ENCODE results near the gene NAA10.
A peak's percentile ranks its signal among the peaks of the same experiment; 100 is the strongest.

Gene NAA10

DNA sequence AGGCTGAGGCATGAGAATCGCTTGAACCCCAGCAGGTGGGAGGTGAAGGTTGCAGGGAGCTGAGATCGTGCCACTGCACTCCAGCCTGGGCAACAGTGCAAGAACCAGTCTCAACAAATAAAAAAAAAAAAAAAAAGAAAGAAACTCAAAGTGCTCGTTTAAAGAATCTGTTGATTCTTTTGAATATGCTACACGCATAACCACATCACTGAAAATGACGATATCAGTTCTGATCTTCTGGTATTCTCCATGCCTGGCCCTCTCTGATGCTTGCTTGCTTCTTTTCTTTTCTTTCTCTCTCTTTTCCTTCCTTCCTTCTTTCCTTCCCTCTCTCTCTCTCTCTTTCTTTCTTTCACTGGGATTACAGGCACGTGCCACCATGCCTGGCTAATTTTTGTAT, 23.0 kb downstream of the NAA10 start:
- no peak for DNase-seq (ENCODE audit: low read depth in 3 of 3, low spot score in 1 of 3)

DNA sequence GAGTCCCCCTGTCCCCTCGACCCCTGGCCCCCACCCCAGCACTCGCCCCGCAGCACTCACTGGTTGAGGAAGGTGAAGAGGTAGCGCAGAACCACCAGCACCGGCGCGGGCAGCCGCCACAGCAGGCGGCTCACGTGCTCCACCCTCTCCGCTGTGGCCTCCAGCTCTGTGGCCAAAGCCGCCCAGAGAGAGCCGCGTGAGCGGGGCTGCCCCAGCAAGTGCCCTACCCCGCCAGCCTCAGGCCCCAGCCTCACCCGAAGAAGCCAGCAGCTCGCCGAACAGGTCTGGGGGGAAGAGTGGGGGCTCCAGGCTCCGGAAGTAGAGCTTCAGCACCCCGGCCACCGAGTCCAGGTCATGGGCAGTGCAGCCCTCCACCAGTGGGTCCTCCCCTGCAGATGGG, 24.4 kb downstream of the NAA10 start:
- DNase-seq (ENCODE audit: low read depth in 3 of 3, low spot score in 1 of 3): no peak

DNA sequence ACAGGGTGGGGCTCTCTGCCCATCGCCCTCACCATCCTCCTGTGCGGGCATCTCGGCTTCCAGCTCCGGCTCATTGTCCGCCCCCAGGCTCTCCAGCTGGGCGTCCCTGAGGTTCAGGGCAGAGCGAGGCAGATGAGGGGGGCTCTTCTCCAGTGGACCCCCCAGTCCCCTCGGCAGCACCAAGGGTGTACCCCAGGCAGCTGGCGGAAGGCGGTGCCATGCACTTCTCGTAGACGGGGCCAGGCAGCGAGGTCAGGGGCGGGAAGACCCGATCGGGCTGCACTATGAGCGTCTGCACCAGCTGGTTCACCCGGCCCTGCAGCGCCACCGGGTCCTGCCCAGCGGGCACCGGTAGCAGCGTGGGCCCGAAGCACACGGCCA, 24.9 kb downstream of the NAA10 start:
- DNase-seq (ENCODE audit: low read depth in 3 of 3, low spot score in 1 of 3): no peak

DNA sequence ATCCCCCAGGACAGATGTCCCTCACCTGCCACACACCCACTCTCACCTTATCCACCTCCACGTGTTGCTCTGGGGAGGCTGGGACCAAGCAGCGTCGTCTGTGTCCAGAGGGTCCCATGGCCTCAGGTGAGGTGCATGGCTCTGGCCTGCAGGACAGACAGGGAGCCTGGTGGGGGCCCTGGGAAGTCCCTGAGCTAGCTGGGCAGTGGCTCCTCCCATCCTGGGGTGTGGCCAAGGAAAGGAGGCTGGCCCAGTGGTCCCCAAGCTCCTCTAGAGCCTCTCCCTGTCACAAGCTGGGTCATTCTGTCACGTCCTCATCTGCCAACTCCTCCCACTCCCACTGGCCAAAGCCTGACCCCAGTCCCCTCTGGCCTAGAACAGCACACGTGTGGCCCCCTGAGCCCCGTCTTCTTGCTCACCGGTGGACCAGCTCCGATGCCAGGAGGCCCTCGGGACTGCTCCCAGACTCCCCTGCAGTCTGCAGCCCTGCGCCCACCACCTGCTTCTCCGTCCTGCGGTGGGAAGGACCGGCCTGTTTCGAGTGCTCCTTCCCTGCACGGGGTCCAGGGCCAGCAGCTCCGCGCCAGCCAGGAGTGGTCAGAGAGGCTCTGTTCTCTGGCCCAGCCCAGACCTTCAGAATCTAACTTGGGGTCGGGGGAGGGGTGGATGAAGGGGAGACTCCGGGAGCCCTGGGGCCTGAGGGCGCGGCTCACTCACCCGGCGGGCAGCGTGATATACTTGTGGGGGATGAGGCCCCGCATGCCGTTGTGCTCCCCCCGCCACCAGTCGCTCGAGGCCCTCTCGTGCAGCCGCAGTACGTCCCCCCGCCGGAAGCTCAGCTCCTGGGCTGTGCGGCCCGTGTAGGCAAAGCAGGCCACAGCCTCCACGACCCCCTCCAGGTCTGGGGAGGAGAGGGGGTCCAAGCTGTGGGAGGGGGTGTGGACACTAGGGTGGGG, 25.5 kb downstream of the NAA10 start:
- no peak for DNase-seq (ENCODE audit: low read depth in 3 of 3, low spot score in 1 of 3)

DNA sequence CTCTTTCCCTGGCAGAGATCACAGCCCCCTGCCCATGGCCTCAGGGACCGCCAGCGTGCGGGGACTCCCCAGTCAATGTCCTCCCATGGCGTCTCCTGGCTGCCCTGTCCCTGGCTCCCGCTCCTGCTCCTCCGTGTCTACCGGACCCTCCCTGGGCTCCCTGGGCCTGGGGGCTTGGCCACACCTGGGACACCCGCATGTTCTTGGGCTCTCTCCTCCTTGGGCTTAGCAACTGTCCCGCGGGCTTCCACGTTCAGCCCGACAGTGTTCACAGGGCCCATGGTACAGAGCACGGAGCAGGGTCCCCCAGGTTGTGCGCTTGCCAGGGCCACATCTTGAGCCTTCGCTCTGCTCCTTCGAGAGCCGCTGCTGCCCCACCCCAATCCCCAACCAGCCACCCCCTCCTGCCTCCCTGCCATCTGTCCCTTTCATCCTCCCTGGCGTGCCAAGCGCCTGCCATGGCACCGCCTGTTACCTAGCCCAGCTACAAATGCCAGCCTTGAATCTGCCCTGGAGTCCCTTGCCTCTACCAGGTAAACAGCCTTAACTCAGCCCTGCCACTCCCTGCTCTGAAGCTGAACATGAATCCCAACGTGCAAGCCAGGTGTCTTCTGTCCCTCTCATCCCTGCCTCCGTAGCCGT, 26.5 kb downstream of the NAA10 start:
- no peak for DNase-seq (ENCODE audit: low read depth in 3 of 3, low spot score in 1 of 3)

DNA sequence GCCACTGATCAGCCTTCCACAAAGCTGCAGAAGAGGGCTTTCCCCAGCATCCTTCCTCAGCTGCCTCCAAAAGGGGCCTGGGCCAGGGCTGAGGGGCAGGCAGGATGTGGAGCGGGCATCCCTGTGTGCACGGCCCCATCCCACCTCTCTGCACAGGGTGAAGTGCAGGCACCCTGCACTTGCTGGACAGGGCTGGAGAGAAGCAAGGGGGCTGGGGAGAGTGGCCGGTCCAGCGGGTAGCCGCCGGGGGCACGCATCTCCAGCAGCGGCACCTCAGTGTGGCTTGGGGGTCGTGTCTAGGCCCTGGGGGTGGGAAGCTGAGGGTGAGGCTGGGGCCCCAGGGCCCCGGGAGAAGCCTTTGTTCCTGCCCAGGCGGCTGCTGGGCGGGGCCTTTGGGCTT, 27.4 kb downstream of the NAA10 start:
- no peak for DNase-seq (ENCODE audit: low read depth in 3 of 3, low spot score in 1 of 3)

DNA sequence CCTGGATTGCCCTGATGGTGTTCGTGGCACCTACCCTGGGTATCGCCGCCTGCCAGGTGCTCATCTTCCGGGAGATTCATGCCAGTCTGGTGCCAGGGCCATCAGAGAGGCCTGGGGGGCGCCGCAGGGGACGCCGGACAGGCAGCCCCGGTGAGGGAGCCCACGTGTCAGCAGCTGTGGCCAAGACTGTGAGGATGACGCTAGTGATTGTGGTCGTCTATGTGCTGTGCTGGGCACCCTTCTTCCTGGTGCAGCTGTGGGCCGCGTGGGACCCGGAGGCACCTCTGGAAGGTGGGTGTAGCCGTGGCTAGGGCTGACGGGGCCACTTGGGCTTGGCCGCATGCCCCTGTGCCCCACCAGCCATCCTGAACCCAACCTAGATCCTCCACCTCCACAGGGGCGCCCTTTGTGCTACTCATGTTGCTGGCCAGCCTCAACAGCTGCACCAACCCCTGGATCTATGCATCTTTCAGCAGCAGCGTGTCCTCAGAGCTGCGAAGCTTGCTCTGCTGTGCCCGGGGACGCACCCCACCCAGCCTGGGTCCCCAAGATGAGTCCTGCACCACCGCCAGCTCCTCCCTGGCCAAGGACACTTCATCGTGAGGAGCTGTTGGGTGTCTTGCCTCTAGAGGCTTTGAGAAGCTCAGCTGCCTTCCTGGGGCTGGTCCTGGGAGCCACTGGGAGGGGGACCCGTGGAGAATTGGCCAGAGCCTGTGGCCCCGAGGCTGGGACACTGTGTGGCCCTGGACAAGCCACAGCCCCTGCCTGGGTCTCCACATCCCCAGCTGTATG, 28.5 kb downstream of the NAA10 start:
- DNase-seq (ENCODE audit: low read depth in 3 of 3, low spot score in 1 of 3): no peak

DNA sequence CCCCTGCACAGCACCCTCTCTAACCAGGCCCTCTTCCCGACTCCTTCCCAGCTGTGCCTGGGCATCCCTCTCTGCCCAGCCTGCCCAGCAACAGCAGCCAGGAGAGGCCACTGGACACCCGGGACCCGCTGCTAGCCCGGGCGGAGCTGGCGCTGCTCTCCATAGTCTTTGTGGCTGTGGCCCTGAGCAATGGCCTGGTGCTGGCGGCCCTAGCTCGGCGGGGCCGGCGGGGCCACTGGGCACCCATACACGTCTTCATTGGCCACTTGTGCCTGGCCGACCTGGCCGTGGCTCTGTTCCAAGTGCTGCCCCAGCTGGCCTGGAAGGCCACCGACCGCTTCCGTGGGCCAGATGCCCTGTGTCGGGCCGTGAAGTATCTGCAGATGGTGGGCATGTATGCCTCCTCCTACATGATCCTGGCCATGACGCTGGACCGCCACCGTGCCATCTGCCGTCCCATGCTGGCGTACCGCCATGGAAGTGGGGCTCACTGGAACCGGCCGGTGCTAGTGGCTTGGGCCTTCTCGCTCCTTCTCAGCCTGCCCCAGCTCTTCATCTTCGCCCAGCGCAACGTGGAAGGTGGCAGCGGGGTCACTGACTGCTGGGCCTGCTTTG, 29.2 kb downstream of the NAA10 start:
- no peak for DNase-seq (ENCODE audit: low read depth in 3 of 3, low spot score in 1 of 3)

DNA sequence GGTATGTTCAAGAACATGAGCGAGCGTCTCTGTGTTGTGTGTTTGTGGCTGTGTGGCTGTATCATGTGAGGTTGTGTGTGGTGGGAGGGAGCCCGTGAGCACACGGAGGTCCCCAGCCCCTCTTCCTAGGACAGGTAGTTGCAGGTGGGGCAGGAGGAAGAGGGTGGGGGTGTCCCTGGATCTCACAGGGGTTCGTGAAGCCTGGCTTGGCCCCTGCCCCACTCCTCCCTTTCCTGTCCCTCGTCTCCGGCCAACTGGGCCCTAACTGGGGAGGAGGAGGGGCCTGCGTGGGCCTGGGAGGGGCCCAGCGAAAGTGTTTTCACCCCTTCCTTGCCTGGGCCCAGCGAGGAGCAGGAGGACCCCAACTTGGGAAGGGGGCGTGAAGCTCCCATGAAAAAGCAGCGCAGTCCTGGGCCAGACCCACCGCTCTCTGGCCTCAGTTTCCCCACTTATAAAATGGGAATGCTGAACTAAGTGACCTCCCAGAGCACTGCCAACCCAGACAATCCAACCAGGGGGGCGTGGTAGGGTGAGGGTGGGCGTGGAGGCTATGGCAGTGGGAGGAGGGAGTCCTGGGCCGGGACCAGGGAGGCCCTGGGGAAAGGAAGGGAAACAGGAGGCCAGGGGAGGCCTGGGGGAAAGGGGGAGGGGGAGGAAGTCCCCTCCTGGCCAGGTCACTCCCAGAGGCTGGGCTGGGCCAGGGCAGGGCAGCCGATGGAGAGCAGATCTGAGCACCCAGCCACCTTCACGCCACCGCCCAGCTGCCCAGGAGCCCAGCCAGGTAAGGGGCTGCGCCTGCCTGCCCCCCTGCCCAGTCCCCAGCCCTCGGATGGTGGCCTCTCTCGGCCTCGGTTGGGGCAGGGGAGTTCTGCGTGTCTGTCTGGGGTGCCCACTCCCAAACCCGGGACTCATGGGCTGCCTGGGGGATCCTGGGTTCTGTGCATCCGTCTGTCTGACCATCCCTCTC, 30.6 kb downstream of the NAA10 start, which contains the start of gene AVPR2:
TSS of gene AVPR2 (plus strand) at position 683 of the 967 bp plus-strand sequence. CDS start 473 bp downstream, outside the sequence.
- no peak for DNase-seq (ENCODE audit: low read depth in 3 of 3, low spot score in 1 of 3)

DNA sequence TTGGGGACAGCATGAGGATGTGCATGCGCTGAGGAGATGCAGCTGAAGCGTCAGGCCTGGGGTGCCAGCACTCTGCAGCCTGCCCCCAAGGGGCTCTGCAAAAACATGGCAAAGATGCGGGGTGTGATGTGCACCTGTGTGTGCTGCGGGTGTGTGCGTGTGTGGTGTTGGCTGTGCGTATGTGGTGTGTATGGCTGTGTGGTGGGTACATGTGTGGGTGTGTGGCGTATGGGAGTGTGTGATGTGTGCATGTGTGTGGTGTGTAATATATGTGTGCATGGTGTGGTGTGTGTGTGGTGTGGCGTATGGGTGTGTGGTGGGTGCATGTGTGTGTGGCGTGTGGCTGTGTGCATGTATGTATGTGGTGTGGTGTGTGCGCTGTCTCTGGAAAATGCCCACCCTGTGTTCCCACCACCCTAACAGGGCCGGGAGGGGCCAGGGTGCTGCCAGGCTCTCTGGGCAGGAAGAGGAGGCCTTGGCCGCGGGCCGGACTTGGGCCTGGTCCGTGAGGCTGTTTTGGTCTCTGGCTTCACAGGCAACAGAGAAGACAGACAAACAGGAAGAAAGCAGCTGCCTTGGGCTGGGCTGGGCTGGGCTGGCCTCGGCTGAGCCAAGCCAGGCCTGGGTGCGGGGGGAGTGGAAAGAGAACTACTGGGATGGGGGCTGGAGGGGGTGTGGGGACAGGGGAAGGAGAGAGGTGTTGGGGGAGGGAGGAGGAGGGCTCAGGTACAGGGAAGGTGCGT, 31.4 kb downstream of the NAA10 start:
- DNase-seq (ENCODE audit: low read depth in 3 of 3, low spot score in 1 of 3): no peak

DNA sequence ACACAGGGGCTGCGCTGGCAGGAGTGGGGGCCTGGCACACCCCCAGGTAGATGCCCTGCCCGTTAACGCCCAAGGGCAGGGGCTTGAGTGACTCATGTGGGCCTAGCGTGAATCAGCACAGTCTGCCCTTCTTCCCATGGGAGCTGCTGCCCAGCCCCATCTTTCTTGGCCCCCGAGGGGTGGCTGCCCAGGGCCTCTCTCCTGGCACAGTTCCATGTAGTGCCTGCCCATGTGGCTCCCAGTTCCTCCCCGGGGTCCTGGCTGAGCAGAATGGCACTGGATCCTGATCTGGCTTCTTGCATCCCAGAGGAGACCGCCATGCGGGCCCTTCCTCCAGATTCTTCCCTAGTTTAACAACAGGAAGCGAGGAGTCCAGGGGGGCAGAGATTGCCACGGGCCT, 32.5 kb downstream of the NAA10 start:
- no peak for DNase-seq (ENCODE audit: low read depth in 3 of 3, low spot score in 1 of 3)

DNA sequence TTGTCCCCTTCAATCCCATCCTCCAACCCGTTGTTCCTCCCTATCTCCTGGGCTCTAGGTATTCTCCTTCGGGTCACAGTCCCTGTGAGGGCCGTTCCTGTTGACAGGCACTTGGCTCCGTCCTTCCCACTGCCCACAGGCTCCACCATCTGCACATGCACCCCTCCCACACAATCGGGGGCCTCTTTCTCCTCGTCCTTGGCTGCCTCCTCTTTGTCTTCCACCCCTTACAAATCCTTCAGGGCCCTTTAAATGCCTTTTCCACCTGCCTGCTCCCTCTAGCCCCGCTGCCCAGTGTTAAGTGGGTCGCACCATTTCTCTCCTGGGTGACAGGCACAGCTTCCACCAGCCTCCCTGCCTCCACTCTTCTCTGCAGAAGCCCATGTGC, 33.1 kb downstream of the NAA10 start:
- DNase-seq (ENCODE audit: low read depth in 3 of 3, low spot score in 1 of 3): no peak

DNA sequence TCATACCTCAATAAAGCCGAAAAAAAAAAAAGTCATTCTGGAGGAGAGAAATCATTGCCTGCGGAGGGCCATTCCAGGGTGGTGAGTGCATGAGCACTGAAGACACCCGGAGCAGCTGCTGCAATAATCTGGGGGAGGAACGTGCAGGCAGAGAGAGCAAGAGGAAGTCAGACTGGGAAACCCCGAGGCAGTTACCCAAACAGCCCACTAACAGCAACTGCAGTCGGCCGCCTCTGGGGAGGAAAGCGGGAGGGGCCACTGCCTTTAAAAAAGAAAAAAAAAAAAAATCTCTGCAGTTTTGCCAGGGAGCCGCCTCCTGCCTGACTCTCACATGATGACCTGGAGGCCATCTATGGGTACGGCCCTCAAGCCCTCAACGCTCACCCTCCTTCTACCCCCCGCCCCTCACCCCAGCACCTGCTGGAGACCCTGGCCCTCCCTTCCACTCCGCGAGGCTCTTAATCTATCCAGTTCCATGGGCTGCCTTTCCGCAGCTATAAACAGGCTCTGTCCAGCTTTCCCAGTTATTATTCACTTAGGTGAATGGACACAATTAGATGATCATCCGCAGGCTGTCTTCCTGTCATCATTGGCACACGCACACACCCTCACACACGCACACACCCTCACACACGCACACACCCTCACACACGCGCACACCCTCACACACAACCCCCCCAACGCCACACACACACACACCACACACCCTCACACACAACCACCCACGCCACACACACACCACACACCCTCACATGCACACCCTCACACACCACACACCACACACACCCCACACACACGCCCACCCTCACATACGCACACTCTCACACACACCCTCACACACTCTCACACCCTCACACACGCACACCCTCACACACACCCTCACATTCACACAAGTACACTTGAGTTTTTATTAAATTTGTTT, 33.7 kb downstream of the NAA10 start:
- peak; percentile 19 to 36 (median 32) for DNase-seq (ENCODE audit: low read depth in 3 of 3, low spot score in 1 of 3)

DNA sequence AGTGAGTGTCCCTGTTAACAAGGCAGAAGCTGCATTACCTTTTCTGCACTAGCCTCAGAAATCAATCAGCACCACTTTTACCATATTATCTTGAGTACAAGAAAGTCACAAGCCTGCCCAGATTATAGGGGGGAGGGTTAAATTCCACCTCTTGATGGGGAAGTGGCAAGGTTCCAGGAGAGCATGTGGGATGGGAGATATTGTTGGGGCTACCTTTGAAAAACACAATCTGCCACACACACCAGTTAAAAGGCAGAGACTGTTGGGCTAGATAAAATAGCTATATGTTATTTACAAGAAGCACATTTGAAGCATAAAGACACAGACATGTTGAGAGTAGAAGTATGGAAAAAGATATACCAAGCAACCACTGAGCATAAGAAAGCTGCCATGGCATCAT, 36.9 kb downstream of the NAA10 start:
- no peak for DNase-seq (ENCODE audit: low read depth in 3 of 3, low spot score in 1 of 3)

DNA sequence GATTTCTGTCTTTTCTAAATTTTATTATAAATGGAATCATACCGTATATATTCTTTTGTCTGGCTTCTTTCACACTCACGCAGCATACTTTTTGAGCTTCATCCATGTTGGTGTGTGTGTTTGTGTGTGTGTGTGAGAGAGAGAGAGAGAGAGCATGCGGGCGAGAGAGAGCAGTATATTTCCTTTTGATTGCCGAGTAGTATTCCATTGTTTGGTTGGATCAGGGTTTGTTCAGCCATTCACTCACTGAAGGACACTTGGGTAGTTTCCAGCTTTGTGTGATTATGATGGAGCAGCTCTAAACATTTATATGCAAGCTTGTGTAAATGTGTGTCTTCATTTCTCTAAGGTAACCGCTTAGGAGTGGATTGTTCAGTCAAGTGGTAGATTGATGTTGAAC, 45.7 kb downstream of the NAA10 start:
- no peak for DNase-seq (ENCODE audit: low read depth in 3 of 3, low spot score in 1 of 3)

DNA sequence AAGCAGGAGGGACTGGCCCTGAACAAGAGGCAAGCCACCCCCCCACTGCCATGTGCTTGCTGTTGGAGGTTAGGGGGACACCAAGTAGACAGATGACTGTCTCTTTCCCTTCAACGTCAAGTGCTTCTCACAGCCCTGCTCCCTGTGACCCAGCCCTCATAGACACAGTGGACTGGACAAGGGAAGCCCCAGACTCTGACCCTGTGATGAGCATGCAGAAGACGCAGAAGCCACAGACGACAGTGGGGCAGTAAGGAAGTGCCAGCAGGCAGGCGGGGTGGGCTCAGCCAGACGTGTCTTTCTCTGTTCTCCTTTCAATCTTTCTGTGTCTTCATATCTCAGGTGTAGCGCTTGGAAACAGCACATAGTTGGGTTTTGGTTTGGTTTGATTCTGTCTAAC, 46.5 kb downstream of the NAA10 start:
- DNase-seq (ENCODE audit: low read depth in 3 of 3, low spot score in 1 of 3): no peak

DNA sequence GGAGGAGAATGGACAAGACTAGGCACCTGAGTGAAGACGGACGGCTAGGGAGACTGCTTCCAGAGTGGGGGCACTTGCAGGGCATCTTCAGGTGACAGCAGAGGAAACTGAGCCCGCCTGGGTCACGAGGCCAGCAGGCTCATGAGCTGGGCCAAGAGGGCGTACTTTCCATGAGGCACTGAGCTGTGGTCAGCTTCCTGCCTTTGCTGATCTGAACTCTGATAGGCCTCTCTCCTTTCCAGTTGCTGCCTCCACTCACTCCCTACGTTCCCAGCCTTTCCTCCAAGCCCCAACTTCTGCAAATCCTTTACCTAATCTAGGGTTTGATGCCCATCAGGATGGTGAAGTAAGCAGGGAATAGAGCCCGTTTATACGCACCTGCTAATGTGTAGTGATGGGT, 47.5 kb downstream of the NAA10 start:
- DNase-seq (ENCODE audit: low read depth in 3 of 3, low spot score in 1 of 3): no peak

DNA sequence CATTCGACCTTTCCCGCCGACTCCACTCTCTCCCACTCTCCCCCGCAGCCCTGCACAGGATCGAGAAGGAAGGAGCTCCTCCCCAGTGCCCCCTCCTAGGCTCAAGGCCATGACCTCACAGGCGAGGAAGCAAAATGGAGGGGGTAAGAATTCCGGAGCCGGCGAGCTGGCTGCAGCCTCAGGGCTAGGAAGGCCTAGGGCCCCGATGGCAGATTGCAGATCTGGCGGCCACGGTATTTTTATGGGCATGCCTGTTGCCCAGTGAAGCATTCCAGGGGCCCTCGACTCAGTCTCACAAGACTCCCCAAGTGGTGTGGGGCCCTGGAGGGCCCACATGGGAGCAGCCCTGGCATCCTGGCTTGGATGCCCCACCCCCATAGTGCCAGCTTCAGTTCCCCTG, 47.9 kb downstream of the NAA10 start:
- DNase-seq (ENCODE audit: low read depth in 3 of 3, low spot score in 1 of 3): no peak
